HK-2 (cell line): ENCODE results near the gene PSMB5.

Experiments used
- DNase-seq: peaks from one replicate; pipeline ENCODE4 v3.0.0-alpha.2; 2018; ENCODE audit not compliant: unreplicated experiment

PSMB5 gene

GRCh38 chr14:23043754-23044153, 9.1 kb upstream of the PSMB5 start:
- no peak for DNase-seq

GRCh38 chr14:23043145-23043544, 8.4 kb upstream of the PSMB5 start:
- DNase-seq = no peak

DNA sequence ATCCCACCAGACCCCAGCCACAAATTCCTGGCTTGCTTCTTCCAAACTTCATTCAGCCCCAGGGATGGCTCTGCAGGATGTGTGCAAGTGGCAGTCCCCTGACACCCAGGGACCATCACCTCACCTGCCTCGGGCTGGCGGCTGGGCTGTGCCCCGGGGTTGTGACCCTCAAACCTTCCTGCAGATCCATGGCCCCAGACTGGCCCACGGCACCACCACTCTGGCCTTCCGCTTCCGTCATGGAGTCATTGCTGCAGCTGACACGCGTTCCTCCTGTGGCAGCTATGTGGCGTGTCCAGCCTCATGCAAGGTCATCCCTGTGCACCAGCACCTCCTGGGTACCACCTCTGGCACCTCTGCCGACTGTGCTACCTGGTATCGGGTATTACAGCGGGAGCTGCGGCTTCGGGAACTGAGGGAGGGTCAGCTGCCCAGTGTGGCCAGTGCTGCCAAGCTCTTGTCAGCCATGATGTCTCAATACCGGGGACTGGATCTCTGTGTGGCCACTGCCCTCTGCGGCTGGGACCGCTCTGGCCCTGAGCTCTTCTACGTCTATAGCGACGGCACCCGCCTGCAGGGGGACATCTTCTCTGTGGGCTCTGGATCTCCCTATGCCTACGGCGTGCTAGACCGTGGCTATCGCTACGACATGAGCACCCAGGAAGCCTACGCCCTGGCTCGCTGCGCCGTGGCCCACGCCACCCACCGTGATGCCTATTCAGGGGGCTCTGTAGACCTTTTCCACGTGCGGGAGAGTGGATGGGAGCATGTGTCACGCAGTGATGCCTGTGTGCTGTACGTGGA, 7.7 kb upstream of the PSMB5 start, which contains the start of gene PSMB11:
Gene PSMB11, plus strand, starts transcription at position 51 of the 804 bp plus-strand sequence. Its CDS starts 14 bp downstream, at position 65.
- no peak for DNase-seq

- DNase-seq = no peak
Observed at GRCh38 chr14:23041729-23042128, 7.0 kb upstream of the PSMB5 start.

GRCh38 chr14:23040100-23040499, 5.4 kb upstream of the PSMB5 start:
- DNase-seq = no peak

DNA sequence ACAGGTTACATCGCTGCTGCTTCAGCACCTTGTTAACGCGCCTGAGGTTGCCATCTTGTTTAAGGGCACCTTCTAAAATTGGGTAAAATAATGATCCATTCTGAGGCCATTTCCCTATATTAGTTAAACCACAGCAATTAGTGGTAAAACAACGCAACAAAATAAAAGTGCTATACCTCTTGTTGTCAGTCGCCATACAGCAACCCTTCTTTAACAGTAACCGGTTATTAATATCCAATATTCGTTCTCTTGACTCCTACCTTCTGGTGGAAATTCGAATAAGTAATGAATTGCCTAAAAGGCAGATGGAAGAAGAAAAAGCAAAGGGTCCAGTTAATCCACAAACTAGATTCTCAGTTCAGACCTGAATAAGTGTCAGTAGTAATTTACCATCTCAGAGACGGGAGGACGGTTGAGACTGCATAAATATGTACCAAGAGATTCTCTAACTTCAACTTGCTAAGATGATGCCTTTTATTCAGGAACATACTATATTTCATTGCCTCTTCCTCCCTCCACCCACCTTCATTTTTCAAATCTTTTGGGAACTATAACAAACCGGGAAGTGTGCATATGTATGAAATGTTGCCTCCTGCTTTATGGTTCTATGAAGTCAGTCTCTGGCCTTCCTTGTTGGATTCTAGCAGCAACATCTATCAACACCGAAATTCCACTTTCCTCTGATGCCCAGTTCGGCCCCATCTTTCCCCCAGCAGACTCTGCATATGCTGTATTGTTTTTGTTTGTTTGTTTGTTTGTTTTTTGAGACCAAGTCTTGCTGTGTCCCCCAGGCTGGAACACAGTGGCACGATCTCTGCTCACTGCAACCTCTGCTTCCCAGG, 824 bp upstream of the PSMB5 start:
- no peak for DNase-seq

GRCh38 chr14:23033801-23034497, 751 bp downstream of the PSMB5 start:
- no peak for DNase-seq

DNA sequence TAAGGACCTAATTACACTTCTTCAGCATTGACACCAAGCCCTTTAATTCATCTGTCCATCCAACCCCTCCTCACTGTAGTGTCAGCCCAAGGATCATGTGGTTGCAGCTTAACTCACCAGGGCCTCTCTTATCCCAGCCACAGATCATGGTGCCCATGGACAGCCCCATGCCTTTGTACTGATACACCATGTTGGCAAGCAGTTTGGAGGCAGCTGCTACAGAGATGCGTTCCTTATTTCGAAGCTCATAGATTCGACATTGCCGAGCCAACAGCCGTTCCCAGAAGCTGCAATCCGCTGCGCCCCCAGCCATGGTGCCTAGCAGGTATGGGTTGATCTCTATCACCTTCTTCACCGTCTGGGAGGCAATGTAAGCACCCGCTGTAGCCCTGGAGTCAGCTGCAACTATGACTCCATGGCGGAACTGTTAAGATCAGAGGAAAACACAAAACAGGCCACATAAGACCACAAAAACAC, 1.4 kb downstream of the PSMB5 start:
- DNase-seq = no peak

GRCh38 chr14:23030936-23031335, 3.8 kb downstream of the PSMB5 start:
- no peak for DNase-seq

DNA sequence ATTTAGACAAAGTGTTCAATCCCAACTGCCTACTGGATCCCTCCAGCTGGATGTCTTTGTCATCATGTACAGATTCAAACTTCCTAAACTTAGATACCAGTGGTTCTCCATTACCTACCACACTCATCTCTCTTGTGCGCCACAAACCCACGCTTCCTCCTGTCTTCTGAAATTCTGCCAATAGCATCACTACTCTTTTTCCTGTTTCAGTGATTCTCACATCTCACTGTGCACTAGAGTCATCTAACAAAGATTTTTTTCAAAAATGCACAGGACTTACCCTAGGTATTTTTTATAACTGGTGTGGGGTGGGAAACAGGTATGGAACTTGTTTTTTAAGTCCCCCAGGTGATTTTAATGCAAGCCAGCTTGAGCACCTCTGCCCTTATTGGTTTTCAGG, 5.9 kb downstream of the PSMB5 start:
- no peak for DNase-seq

GRCh38 chr14:23025151-23025814, 9.4 kb downstream of the PSMB5 start:
- no peak for DNase-seq

GRCh38 chr14:23024612-23025075, 10.1 kb downstream of the PSMB5 start:
- no peak for DNase-seq

GRCh38 chr14:23023795-23024152, 10.9 kb downstream of the PSMB5 start:
- DNase-seq = no peak

- DNase-seq = no peak
Observed at GRCh38 chr14:23023022-23023794, 11.5 kb downstream of the PSMB5 start.

- DNase-seq = no peak
Observed at GRCh38 chr14:23021889-23022442, 12.7 kb downstream of the PSMB5 start.

GRCh38 chr14:23021434-23021833, 13.3 kb downstream of the PSMB5 start:
- no peak for DNase-seq

- DNase-seq = no peak
Observed at GRCh38 chr14:23020143-23021128, 14.3 kb downstream of the PSMB5 start.

DNA sequence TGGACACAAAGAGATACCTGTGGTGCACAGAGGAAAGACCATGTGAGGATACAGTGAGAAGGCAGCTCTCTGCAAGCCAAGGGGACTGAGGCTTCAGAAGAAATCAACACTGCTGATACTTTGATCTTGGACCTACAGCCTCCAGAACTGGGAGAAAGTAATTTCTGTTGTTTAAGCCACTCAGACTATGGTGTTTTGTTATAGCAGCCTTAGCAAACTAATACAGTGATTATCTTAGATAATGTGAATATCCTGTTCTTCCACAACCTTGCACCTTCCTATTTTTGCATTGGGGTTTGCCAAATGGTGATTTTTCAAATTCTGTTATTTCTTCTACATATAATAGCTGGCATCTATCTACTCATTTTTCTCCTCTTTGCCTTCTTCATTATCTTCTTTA, 16.6 kb downstream of the PSMB5 start:
- DNase-seq = no peak

GRCh38 chr14:23017091-23017490, 17.6 kb downstream of the PSMB5 start:
- DNase-seq = no peak
